Right lobe of liver (tissue), 6 donors: ENCODE measurements around the gene TBX1. TPM values are rescaled to one million over a fixed set of nuclear protein-coding genes. Genes with fewer than 3 reads are reported as not detected.

Experiments
- ATAC-seq, 4 donors: fragments of 200-7000 bp; cut with Tn5 transposase; one replicate each; pipeline ENCODE4 v1.9.1; 2020; ENCODE audit warnings: mild to moderate bottlenecking in 4 of 4, moderate library complexity in 4 of 4
- DNase-seq, 3 donors: peaks; one replicate each; pipeline ENCODE4 v3.0.0-alpha.2; 2020
- H3K27ac ChIP-seq, 3 donors: fragments of 200-600 bp; one replicate each; pipeline ENCODE4 v1.8.0; 2022
- H3K27me3 ChIP-seq, 2 donors: fragments of 200-600 bp; one replicate each; pipeline ENCODE4 v1.8.0; 2022
- H3K36me3 ChIP-seq, 4 donors: fragments of 200-600 bp; sonication (generic) in 1 of 4; one replicate each; pipeline versions ENCODE4 v1.5.1 to v1.8.0; 2017 to 2022; ENCODE audit warnings: control low read depth in 1 of 4
- H3K4me1 ChIP-seq, 4 donors: fragments of 200-600 bp; sonication (generic) in 1 of 4; one replicate each; pipeline versions ENCODE4 v1.5.1 to v1.8.0; 2017 to 2022; ENCODE audit warnings: control low read depth in 1 of 4
- H3K4me3 ChIP-seq, 3 donors: fragments of 200-600 bp; one replicate each; pipeline ENCODE4 v1.8.0; 2022
- H3K9me3 ChIP-seq, 4 donors: fragments of 200-600 bp; sonication (generic) in 1 of 4; one replicate each; pipeline versions ENCODE4 v1.5.1 to v1.8.0; 2017 to 2022; ENCODE audit warnings: control low read depth in 1 of 4
- POLR2A ChIP-seq: fragments of 450-650 bp; IDR thresholded peaks from one replicate; pipeline ENCODE4 v1.6.1; 2017; ENCODE audit warnings: antibody characterized with exemption, mild to moderate bottlenecking
- whole genome bisulfite sequencing: methylation state at CpG from one replicate; pipeline ENCODE4 v1.1.6; 2018; ENCODE audit warnings: low coverage, low lambda C conversion rate; ENCODE audit not compliant: insufficient coverage; ENCODE audit errors: missing lambda C conversion rate; 5-methylcytosine and 5-hydroxymethylcytosine counted together
- intact Hi-C, 2 donors: fragments of 100-400 bp; cut with DNase I; formaldehyde crosslinking; loops; one replicate each; pipeline versions ENCODE4 v1.11.2 to v1.14.1; 2022
- total RNA-seq, 6 experiments: library from RNA; depleted of rRNA in 2 of 6; stranded (reverse); fragments of >200 nt in 2 of 6; fragmentation: NEBNext Ultra II Directional in 3 of 6; extraction: Animal tissue kit (Norgen Biotek cat#: 25700) in 3 of 6; gene quantifications; one replicate each; pipeline versions ENCODE4 v1.1.0 to v1.2.4, GENCODE V29; 2016 to 2023
- TF ChIP-seq, protein P1 (sequence below), 4 donors: fragments of 200-600 bp in 3 of 4; fragments of 450-650 bp in 1 of 4; IDR thresholded peaks; one replicate each; pipeline versions ENCODE4 v1.5.1 to v1.8.0; 2016 to 2022; ENCODE audit warnings: antibody characterized with exemption in 4 of 4, mild to moderate bottlenecking in 2 of 4
- donor health status: DM: no; HTN: yes; CAD: no.
- donor health status: DM: no; HTN: no; CAD: no.
- donor health status: DM: no; HTN: no; CAD: no.
- donor health status: DM: no; HTN: yes; CAD: no.
- donor health status: DM: no; HTN: yes; CAD: no.

Gene TBX1
- total RNA-seq, 6 experiments from 2014 or later: 0.24 to 0.37 (median 0.30) TPM; not detected in 2

DNA sequence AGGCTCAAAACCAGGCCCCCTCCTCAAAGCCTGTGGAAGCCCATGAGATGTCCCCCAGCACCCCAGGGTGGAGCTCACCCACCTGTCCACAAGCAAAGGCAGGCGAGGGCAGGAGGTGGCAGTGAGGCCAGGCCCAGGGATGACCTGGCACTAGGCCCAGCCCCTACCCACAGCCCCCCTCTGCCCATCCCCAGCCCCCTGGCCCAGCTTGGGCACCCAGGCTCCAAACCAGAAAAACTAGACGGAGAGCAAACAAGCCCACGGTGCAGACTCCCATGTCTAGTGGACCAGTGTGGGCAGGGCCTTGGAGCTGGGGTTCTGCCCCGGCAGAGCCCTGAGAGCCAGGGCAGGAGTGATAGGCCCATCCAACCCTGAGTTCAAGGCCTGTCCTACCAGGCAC, 16.9 kb upstream of the TBX1 start:
- intact Hi-C loops: no loop called here
- WGBS: 82% methylated on average over 3 of the region's 4 CpGs
- ATAC-seq: no peak

GRCh38 chr22:19744350-19745006, 16.1 kb upstream of the TBX1 start:
- 93% methylated on average over 5 of the region's 13 CpGs for WGBS
- ATAC-seq (no peak), DNase-seq (no peak)
- no peak overlapping the region for H3K27ac ChIP-seq
- TF ChIP-seq POLR2A: no peak
- TF ChIP-seq, protein P1, sequence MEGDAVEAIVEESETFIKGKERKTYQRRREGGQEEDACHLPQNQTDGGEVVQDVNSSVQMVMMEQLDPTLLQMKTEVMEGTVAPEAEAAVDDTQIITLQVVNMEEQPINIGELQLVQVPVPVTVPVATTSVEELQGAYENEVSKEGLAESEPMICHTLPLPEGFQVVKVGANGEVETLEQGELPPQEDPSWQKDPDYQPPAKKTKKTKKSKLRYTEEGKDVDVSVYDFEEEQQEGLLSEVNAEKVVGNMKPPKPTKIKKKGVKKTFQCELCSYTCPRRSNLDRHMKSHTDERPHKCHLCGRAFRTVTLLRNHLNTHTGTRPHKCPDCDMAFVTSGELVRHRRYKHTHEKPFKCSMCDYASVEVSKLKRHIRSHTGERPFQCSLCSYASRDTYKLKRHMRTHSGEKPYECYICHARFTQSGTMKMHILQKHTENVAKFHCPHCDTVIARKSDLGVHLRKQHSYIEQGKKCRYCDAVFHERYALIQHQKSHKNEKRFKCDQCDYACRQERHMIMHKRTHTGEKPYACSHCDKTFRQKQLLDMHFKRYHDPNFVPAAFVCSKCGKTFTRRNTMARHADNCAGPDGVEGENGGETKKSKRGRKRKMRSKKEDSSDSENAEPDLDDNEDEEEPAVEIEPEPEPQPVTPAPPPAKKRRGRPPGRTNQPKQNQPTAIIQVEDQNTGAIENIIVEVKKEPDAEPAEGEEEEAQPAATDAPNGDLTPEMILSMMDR (IDR thresholded peaks at IDR 0.05): no peak
- H3K36me3 ChIP-seq: no peaks in the 10 kb centered on the region
- H3K4me1 ChIP-seq: no peaks in the 10 kb centered on the region
- no peak overlapping the region for H3K4me3 ChIP-seq
- H3K27me3 ChIP-seq: no peaks in the 10 kb centered on the region
- H3K9me3 ChIP-seq: no peaks in the 10 kb centered on the region
- intact Hi-C loops: no loop called here

More for the DNA sequence above, 16.9 kb upstream of the TBX1 start:
- Histone ChIP-seq H3K9me3 (no peaks in the 10 kb centered on the region), H3K36me3 (no peaks in the 10 kb centered on the region), H3K27ac (no peak overlapping the region), H3K4me3 (no peak overlapping the region), H3K4me1 (no peaks in the 10 kb centered on the region), H3K27me3 (no peaks in the 10 kb centered on the region)
- DNase-seq: no peak
- TF ChIP-seq, protein P1 (IDR thresholded peaks at IDR 0.05): no peak
- TF ChIP-seq POLR2A: no peak

DNA sequence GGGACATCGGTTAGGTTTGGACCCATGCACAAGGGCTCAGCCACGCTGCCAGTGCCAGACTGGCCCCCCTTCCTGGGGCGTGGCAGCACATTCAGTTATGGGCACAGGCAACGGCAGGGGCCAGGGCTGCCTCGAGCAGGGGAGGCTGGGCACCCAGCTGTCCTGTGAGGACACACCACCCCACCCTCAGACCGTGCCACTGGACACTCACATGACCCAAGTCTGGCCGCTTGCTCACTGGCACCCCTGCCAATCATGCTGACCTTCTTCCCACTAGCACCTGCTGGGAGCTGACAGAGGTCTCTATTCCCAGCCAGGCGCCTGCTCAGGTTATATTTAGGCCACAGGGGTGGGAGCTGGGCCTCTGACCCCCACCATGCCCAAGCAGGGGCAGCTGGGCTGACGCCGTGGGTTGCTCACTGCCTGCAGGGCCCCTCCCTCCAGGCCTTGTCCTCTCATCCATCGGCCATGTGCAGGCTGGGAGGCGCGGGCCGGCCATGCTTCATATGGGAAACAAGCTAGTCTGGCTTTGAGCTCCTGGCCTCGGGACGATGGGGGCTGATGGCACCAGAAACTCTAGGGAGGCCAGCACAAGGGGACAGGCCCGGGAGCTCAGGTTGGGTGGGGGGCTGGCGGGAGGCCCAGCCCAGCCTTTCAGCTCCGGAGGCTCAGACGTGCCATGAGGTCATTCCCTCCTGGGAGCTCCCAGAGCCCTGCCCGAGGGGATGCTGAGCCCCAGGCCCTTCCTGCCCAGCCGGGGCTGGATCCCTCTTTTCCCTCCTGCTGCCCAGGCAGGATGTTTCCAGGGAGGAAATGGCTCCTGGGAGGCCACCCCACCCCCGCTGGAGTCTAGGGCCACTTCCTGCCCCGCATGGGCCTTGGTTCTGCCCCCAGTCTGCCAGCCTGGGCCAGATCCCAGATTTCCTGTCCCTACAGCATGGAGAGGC, 15.2 kb upstream of the TBX1 start:
- intact Hi-C loops: no loop called here
- no peak overlapping the region for H3K27ac ChIP-seq
- ATAC-seq: no peak

DNA sequence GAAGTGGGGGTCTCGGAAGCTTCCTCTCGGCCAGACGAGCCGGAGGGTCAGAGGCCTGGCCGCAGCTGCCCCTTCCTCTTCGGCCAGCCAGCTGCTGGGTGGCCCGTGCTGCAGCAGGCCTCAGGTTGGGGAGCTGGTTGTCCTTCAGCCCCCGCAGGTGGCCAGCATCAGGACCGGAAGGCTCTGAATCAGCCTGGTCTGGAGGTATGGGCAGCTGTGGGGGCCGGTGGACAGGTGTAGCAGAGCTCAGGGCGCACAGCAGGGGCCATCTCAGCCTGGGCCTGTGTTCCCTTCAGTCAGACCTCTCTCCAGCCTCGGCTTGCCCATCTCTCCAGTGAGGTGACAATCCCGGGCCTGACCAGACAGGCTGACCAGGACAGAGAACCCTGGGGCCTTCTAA, 13.9 kb upstream of the TBX1 start:
- WGBS: 60% methylated on average over 1 of the region's 13 CpGs
- Histone ChIP-seq H3K4me1 (no peaks in the 10 kb centered on the region), H3K27me3 (no peaks in the 10 kb centered on the region), H3K27ac (no peak overlapping the region), H3K36me3 (no peaks in the 10 kb centered on the region), H3K9me3 (no peaks in the 10 kb centered on the region), H3K4me3 (no peak overlapping the region)
- TF ChIP-seq POLR2A: no peak
- TF ChIP-seq, protein P1 (IDR thresholded peaks at IDR 0.05): no peak
- intact Hi-C loops: no loop called here
- ATAC-seq: no peak
- DNase-seq: no peak

More for the DNA sequence above, 15.2 kb upstream of the TBX1 start:
- Histone ChIP-seq H3K27me3 (no peaks in the 10 kb centered on the region), H3K4me3 (no peak overlapping the region), H3K4me1 (no peaks in the 10 kb centered on the region), H3K9me3 (no peaks in the 10 kb centered on the region), H3K36me3 (no peaks in the 10 kb centered on the region)
- no peak for DNase-seq
- no peak for TF ChIP-seq POLR2A
- TF ChIP-seq, protein P1 (IDR thresholded peaks at IDR 0.05): no peak
- 92% methylated on average over 2 of the region's 24 CpGs for WGBS
